Sigmoid colon (tissue), 3 donors: ENCODE data around the gene ACE.

Experiments
- CTCF ChIP-seq, 4 experiments: fragments of 450-650 bp in 3 of 4; fragments of 200-600 bp in 1 of 4; IDR thresholded peaks; one replicate each; pipeline ENCODE4 v1.5.1; 2016 to 2019; ENCODE audit warnings: antibody characterized with exemption in 4 of 4, mild to moderate bottlenecking in 3 of 4, moderate library complexity in 2 of 4
- POLR2A ChIP-seq, 2 donors: fragments of 450-650 bp; IDR thresholded peaks; one replicate each; pipeline ENCODE4 v1.6.1; 2016; ENCODE audit warnings: antibody characterized with exemption in 2 of 2, mild to moderate bottlenecking in 2 of 2, moderate library complexity in 2 of 2

GRCh38 chr17:63542942-63543821 lies 66.3 kb downstream of the ACE start:
- no peak for TF ChIP-seq CTCF (IDR thresholded peaks at IDR 0.05)
- no peak for TF ChIP-seq POLR2A (IDR thresholded peaks at IDR 0.05)
